H1 (cell line): ENCODE measurements around the gene GMEB2. TPM values are rescaled to one million over a fixed set of nuclear protein-coding genes. Genes with fewer than 3 reads are reported as not detected.

Experiments used
- CTCF ChIA-PET: fragments of 300-600 bp; sonication (Branson Sonifier 250); formaldehyde crosslinking; loops from one replicate; lab custom pipeline; 2021; ENCODE audit not compliant: partially characterized antibody; lab: Charles Lee
- POLR2A ChIA-PET: fragments of 300-600 bp; sonication (Branson Sonifier 250); formaldehyde crosslinking; loops from one replicate; lab custom pipeline; 2021; ENCODE audit warnings: inconsistent platforms; ENCODE audit not compliant: partially characterized antibody; lab: Charles Lee
- DNase-seq, 2 experiments: peaks; one replicate each; pipeline versions ENCODE4 v3.0.0 to v3.0.0-alpha.2; 2010 to 2022; ENCODE audit warnings: low spot score in 2 of 2, low read depth in 1 of 2, mixed read lengths in 1 of 2
- FAIRE-seq: peaks from 2 replicates; lab custom pipeline; 2011; peaks lifted over from hg19 to GRCh38; lab: Jason Lieb, UNC
- H2AFZ ChIP-seq: 2 replicates; pipeline ENCODE4 v1.8.1; 2012; ENCODE audit warnings: low read length, inconsistent platforms
- H2AK5ac ChIP-seq: 2 replicates; pipeline ENCODE4 v1.6.1; 2013; ENCODE audit warnings: low read depth, low read length
- H2BK120ac ChIP-seq: replicated peaks from 2 replicates; pipeline ENCODE3; 2013; ENCODE audit warnings: low read depth, low read length, inconsistent platforms
- H2BK12ac ChIP-seq: 2 replicates; pipeline ENCODE4 v1.6.1; 2013; ENCODE audit warnings: low read depth, low read length
- H2BK15ac ChIP-seq: 2 replicates; pipeline ENCODE4 v1.6.1; 2013; ENCODE audit warnings: low read length
- H2BK20ac ChIP-seq: 2 replicates; pipeline ENCODE4 v1.6.1; 2013; ENCODE audit warnings: low read length
- H2BK5ac ChIP-seq: 2 replicates; pipeline ENCODE4 v1.6.1; 2013; ENCODE audit warnings: low read depth, low read length
- H3K14ac ChIP-seq: 2 replicates; pipeline ENCODE4 v1.6.1; 2013; ENCODE audit warnings: inconsistent platforms; ENCODE audit not compliant: insufficient read length
- H3K18ac ChIP-seq: 2 replicates; pipeline ENCODE4 v1.6.1; 2013; ENCODE audit warnings: low read length; ENCODE audit errors: extremely low read depth
- H3K23ac ChIP-seq: 2 replicates; pipeline ENCODE4 v1.6.1; 2013; ENCODE audit warnings: inconsistent platforms; ENCODE audit not compliant: insufficient read length
- H3K23me2 ChIP-seq: 2 replicates; pipeline ENCODE4 v1.6.1; 2013; ENCODE audit warnings: low read depth, low read length
- H3K27ac ChIP-seq: 2 replicates; pipeline ENCODE4 v1.6.1; 2011; ENCODE audit warnings: low read depth, low read length, inconsistent platforms
- H3K27me3 ChIP-seq, 4 experiments: replicated peaks in 1 of 4; 1 replicate in 1 of 4; 2 replicates in 3 of 4; pipeline versions ENCODE4 v1.6.1 to v1.8.1; 2011 to 2013; ENCODE audit warnings: low read length in 3 of 4, mild to moderate bottlenecking in 3 of 4, inconsistent platforms in 2 of 4, mixed read lengths in 2 of 4, moderate library complexity in 1 of 4; ENCODE audit not compliant: control insufficient read depth in 3 of 4, insufficient read depth in 3 of 4; ENCODE audit errors: extremely low read depth in 1 of 4
- H3K36me3 ChIP-seq, 4 experiments: 2 replicates each; pipeline versions ENCODE4 v1.6.1 to v1.8.1; 2011 to 2013; ENCODE audit warnings: mild to moderate bottlenecking in 4 of 4, low read length in 3 of 4, moderate library complexity in 2 of 4, control low read depth in 1 of 4, inconsistent platforms in 1 of 4; ENCODE audit not compliant: insufficient read depth in 4 of 4, control insufficient read depth in 2 of 4
- H3K4ac ChIP-seq: replicated peaks from 2 replicates; pipeline ENCODE3; 2013; ENCODE audit warnings: low read length, low read depth, mixed read lengths, inconsistent platforms; ENCODE audit not compliant: insufficient read length
- H3K4me1 ChIP-seq, 4 experiments: replicated peaks in 1 of 4; 1 replicate in 1 of 4; 2 replicates in 3 of 4; pipeline versions ENCODE4 v1.6.1 to v1.8.1; 2011 to 2013; ENCODE audit warnings: low read length in 3 of 4, inconsistent platforms in 2 of 4, mixed read lengths in 1 of 4; ENCODE audit not compliant: insufficient read depth in 4 of 4, control insufficient read depth in 3 of 4
- H3K4me2 ChIP-seq, 2 experiments: 2 replicates each; pipeline versions ENCODE4 v1.6.1 to v1.8.1; 2011 to 2013; ENCODE audit warnings: low read depth in 2 of 2, low read length in 2 of 2, control low read depth in 1 of 2, inconsistent platforms in 1 of 2, mild to moderate bottlenecking in 1 of 2; ENCODE audit not compliant: insufficient read depth in 1 of 2
- H3K4me3 ChIP-seq, 4 experiments: fragments of 200-600, 300-600 bp in 1 of 4; sonication (generic), shearing (Covaris generic), sonication (Bioruptor Twin) in 1 of 4; 2 replicates each; pipeline versions ENCODE4 v1.5.1 to v1.8.1; 2011 to 2016; ENCODE audit warnings: low read length in 4 of 4, low read depth in 3 of 4, control low read depth in 2 of 4, inconsistent platforms in 2 of 4, mild to moderate bottlenecking in 2 of 4, mixed read lengths in 1 of 4, moderate library complexity in 1 of 4; ENCODE audit not compliant: insufficient read depth in 2 of 4; ENCODE audit errors: extremely low read depth in 1 of 4
- H3K56ac ChIP-seq: replicated peaks from 2 replicates; pipeline ENCODE3; 2013; ENCODE audit warnings: low read depth, mild to moderate bottlenecking, mixed read lengths, low read length, inconsistent platforms; ENCODE audit not compliant: insufficient read length
- H3K79me1 ChIP-seq: 2 replicates; pipeline ENCODE4 v1.6.1; 2013; ENCODE audit warnings: low read depth, low read length, control low read depth
- H3K79me2 ChIP-seq, 2 experiments: 2 replicates each; pipeline versions ENCODE4 v1.6.1 to v1.8.1; 2012 to 2013; ENCODE audit warnings: low read length in 2 of 2, mild to moderate bottlenecking in 2 of 2, inconsistent platforms in 1 of 2; ENCODE audit not compliant: insufficient read depth in 2 of 2, control insufficient read depth in 1 of 2
- H3K9ac ChIP-seq, 4 experiments: replicated peaks in 1 of 4; 1 replicate in 1 of 4; 2 replicates in 3 of 4; pipeline versions ENCODE4 v1.6.1 to v1.8.1; 2011 to 2013; ENCODE audit warnings: low read depth in 3 of 4, low read length in 3 of 4, control low read depth in 2 of 4, mild to moderate bottlenecking in 2 of 4, moderate library complexity in 2 of 4, inconsistent platforms in 1 of 4; ENCODE audit errors: extremely low read depth in 1 of 4
- H3K9me3 ChIP-seq, 2 experiments: 2 replicates each; pipeline versions ENCODE4 v1.6.1 to v1.8.1; 2012 to 2013; ENCODE audit warnings: mild to moderate bottlenecking in 2 of 2, moderate library complexity in 2 of 2, control low read depth in 1 of 2, inconsistent platforms in 1 of 2, low read depth in 1 of 2, low read length in 1 of 2, mixed read lengths in 1 of 2; ENCODE audit not compliant: insufficient read depth in 2 of 2
- H4K20me1 ChIP-seq, 2 experiments: replicated peaks in 1 of 2; 2 replicates each; pipeline versions ENCODE3 to v1.8.1; 2011 to 2013; ENCODE audit warnings: inconsistent platforms in 2 of 2, low read length in 2 of 2, mild to moderate bottlenecking in 1 of 2; ENCODE audit not compliant: insufficient read depth in 2 of 2, control insufficient read depth in 1 of 2
- H4K5ac ChIP-seq: 2 replicates; pipeline ENCODE4 v1.6.1; 2013; ENCODE audit warnings: low read length, low read depth, mixed read lengths, inconsistent platforms; ENCODE audit not compliant: insufficient read length
- H4K8ac ChIP-seq: 2 replicates; pipeline ENCODE4 v1.8.0; 2013; ENCODE audit warnings: mild to moderate bottlenecking, moderate library complexity, low read length, inconsistent platforms; ENCODE audit not compliant: insufficient read depth; ENCODE audit errors: extremely low read depth
- H4K91ac ChIP-seq: replicated peaks from 2 replicates; pipeline ENCODE3; 2013; ENCODE audit warnings: low read length, mixed read lengths, inconsistent platforms; ENCODE audit not compliant: insufficient read length
- ASH2L ChIP-seq: fragments of 200-600, 300-600 bp; sonication (generic); IDR thresholded peaks from one replicate; pipeline ENCODE4 v1.7.1; 2017; ENCODE audit warnings: low read length
- ATF3 ChIP-seq: IDR thresholded peaks from 2 replicates; pipeline ENCODE4 v1.6.1; 2011; ENCODE audit warnings: low read depth, mild to moderate bottlenecking, low read length; ENCODE audit not compliant: insufficient read depth
- CBX8 ChIP-seq: fragments of 300-800, 300-1000 bp; sonication (generic); IDR thresholded peaks from 2 replicates; pipeline ENCODE4 v1.7.1; 2016; ENCODE audit warnings: low read depth, low read length, borderline replicate concordance
- GTF2F1 ChIP-seq: IDR thresholded peaks from 2 replicates; pipeline ENCODE4 v1.6.1; 2012; ENCODE audit warnings: low read depth, low read length, improper control_type of control experiment, borderline replicate concordance
- JUN ChIP-seq: IDR thresholded peaks from 2 replicates; pipeline ENCODE4 v1.6.1; 2011; ENCODE audit warnings: low read depth, mild to moderate bottlenecking, improper control_type of control experiment, low read length
- JUND ChIP-seq: IDR thresholded peaks from 2 replicates; pipeline ENCODE4 v1.6.1; 2011; ENCODE audit warnings: mild to moderate bottlenecking, improper control_type of control experiment, low read length
- MAFK ChIP-seq: IDR thresholded peaks from 2 replicates; pipeline ENCODE4 v1.6.1; 2012; ENCODE audit warnings: low read depth, mild to moderate bottlenecking, improper control_type of control experiment, low read length
- PHF8 ChIP-seq: fragments of 200-600 bp; sonication (generic); conservative IDR thresholded peaks from 2 replicates; pipeline ENCODE4 v1.7.1; 2012; ENCODE audit warnings: low read depth, mild to moderate bottlenecking, inconsistent platforms, low read length, moderate library complexity
- RFX5 ChIP-seq: IDR thresholded peaks from 2 replicates; pipeline ENCODE4 v1.6.1; 2011; ENCODE audit warnings: low read depth, low read length, improper control_type of control experiment, borderline replicate concordance
- SP2 ChIP-seq: IDR thresholded peaks from 2 replicates; pipeline ENCODE4 v1.6.1; 2012; ENCODE audit warnings: mild to moderate bottlenecking, low read length, inconsistent platforms
- SUZ12 ChIP-seq: fragments of 200-600 bp; sonication (generic); IDR thresholded peaks from 2 replicates; pipeline ENCODE4 v1.6.1; 2012; ENCODE audit warnings: mild to moderate bottlenecking, inconsistent platforms, low read length, moderate library complexity, mixed read lengths
- TCF12 ChIP-seq: IDR thresholded peaks from 2 replicates; pipeline ENCODE4 v1.6.1; 2011; ENCODE audit warnings: low read depth, mild to moderate bottlenecking, low read length
- WGBS, 2 experiments: shearing (Covaris generic) in 1 of 2; methylation state at CpG; one replicate each; pipeline versions ENCODE4 v1.1.6 to v1.1.7; 2013 to 2015; ENCODE audit warnings: low lambda C conversion rate in 2 of 2, mixed read lengths in 2 of 2, inconsistent platforms in 1 of 2, low coverage in 1 of 2, missing lambda C conversion rate in 1 of 2; ENCODE audit not compliant: insufficient replicate concordance in 2 of 2, insufficient coverage in 1 of 2, insufficient read length in 1 of 2; ENCODE audit errors: extremely low coverage in 1 of 2, missing lambda C conversion rate in 1 of 2; 5-methylcytosine and 5-hydroxymethylcytosine counted together
- polyA plus RNA-seq, 7 experiments: library from polyadenylated mRNA; depleted of rRNA in 3 of 7; stranded (reverse) in 5 of 7; unstranded in 2 of 7; fragments of >200 nt in 5 of 7; fragments of 200-250 nt in 2 of 7; gene quantifications; 1 replicate in 5 of 7; 2 replicates in 1 of 7; 4 replicates in 1 of 7; pipeline versions ENCODE4 v1.2.1 to v1.2.3, GENCODE V29; 2011 to 2013; ENCODE audit warnings: missing spikeins in 2 of 7, mixed read lengths in 2 of 7
- total RNA-seq: library from RNA; stranded (reverse); fragmentation: NEBNext Ultra II Directional; extraction: Animal tissue kit (Norgen Biotek cat#: 25700); gene quantifications from 2 replicates; pipeline ENCODE4 v1.2.1, GENCODE V29; 2021

Gene GMEB2
- total and polyA plus RNA-seq, 2 of the 8 experiments (the other 6 are each of a cell fraction or from before 2014, with no cell fraction given) = 12.9 to 14.2 TPM

- Histone ChIP-seq H3K9ac (no peak overlapping the region), H3K36me3 (peaks cover 0 to 17% (median 9%) of the 10 kb centered on the region in 4 experiments; a peak in 6 of 8 replicates), H4K8ac (no peak overlapping the region), H2AFZ (no peak overlapping the region), H3K4me2 (no peak overlapping the region), H3K27me3 (no peaks in the 10 kb centered on the region), H2BK15ac (no peak overlapping the region), H2BK5ac (no peak overlapping the region), H3K27ac (no peak overlapping the region), H3K4me1 (peaks cover 0 to 9% (median 5%) of the 10 kb centered on the region in 4 experiments; a peak in 5 of 7 replicates), H3K79me1 (no peaks in the 10 kb centered on the region; the same call in 1 of the 2 replicates), H4K20me1 (peaks cover 5 to 10% of the 10 kb centered on the region in 2 experiments), H3K14ac (no peak overlapping the region), H2BK20ac (no peak overlapping the region), H4K91ac (no peak overlapping the region), H3K23me2 (peaks cover 9% of the 10 kb centered on the region), H2AK5ac (no peak overlapping the region), H2BK120ac (no peak overlapping the region), H4K5ac (no peak overlapping the region), H3K4me3 (no peak overlapping the region), H3K9me3 (no peaks in the 10 kb centered on the region), H3K79me2 (peaks cover 0 to 9% of the 10 kb centered on the region in 2 experiments; a peak in 1 of 4 replicates), H3K18ac (no peak overlapping the region), H2BK12ac (no peak overlapping the region), H3K56ac (no peak overlapping the region), H3K23ac (no peak overlapping the region), H3K4ac (no peak overlapping the region)
- DNase-seq (no peak), FAIRE-seq (no peak)
- whole genome bisulfite sequencing, 2 experiments = 91% methylated on average over 31 of the region's 33 CpGs; no CpG with 5 or more reads in 1 of the 2 experiments
- POLR2A ChIA-PET = interaction anchor here (0.9 to 1.4 kb wide), 7 partner anchors 9 to 203 kb away, joined by 3 to 5 read pairs (median 3); partner anchors contain the start of genes STMN3, TNFRSF6B and TPD52L2
- CTCF ChIA-PET = interaction anchor here (0.7 to 1.3 kb wide), 5 partner anchors 16 to 73 kb away, joined by 3 to 5 read pairs (median 3); no protein-coding TSS in a partner anchor
- TF ChIP-seq TCF12 (no peak), RFX5 (no peak), SUZ12 (no peak), CBX8 (no peak), SP2 (no peak), PHF8 (no peak), JUN (no peak), JUND (no peak), GTF2F1 (no peak), MAFK (no peak), ATF3 (no peak), ASH2L (no peak)
These were observed 35.3 kb upstream of the GMEB2 start for GRCh38 chr20:63661959-63662812.
